GM06990 (cell line): ENCODE data around the gene CELSR2.

Source experiments
- DNase-seq: peaks from one replicate; pipeline ENCODE4 v3.0.0-alpha.2; 2011; ENCODE audit not compliant: insufficient read length; ENCODE audit errors: extremely low read depth
- H3K27me3 ChIP-seq: replicated peaks from 2 replicates; pipeline ENCODE4 v1.6.0; 2011; ENCODE audit warnings: low read length; ENCODE audit not compliant: control insufficient read depth, insufficient read depth
- H3K36me3 ChIP-seq: 2 replicates; pipeline ENCODE4 v1.5.1; 2011; ENCODE audit warnings: low read length; ENCODE audit not compliant: control insufficient read depth, insufficient read depth
- H3K4me3 ChIP-seq: replicated peaks from 2 replicates; pipeline ENCODE4 v1.5.1; 2011; ENCODE audit warnings: low read depth, mild to moderate bottlenecking, control low read depth, low read length
- CTCF ChIP-seq: IDR thresholded peaks from 2 replicates; pipeline ENCODE4 v1.5.1; 2011; ENCODE audit warnings: low read length, control low read depth, mild to moderate bottlenecking, inconsistent platforms; ENCODE audit not compliant: insufficient read depth, poor library complexity, severe bottlenecking

CELSR2 gene

GRCh38 chr1:109309347-109309746 is 60.0 kb downstream of the CELSR2 start:
- TF ChIP-seq CTCF, result no peak
- Histone ChIP-seq H3K4me3 (no peak overlapping the region), H3K36me3 (no peaks in the 10 kb centered on the region), H3K27me3 (peaks cover 2% of the 10 kb centered on the region)
- DNase-seq, result no peak

GRCh38 chr1:109312246-109312645 is 62.9 kb downstream of the CELSR2 start:
- Histone ChIP-seq H3K27me3 (no peaks in the 10 kb centered on the region; the same call in none of the 2 replicates), H3K36me3 (no peaks in the 10 kb centered on the region), H3K4me3 (no peak overlapping the region)
- no peak for DNase-seq
- TF ChIP-seq CTCF, result no peak

- H3K27me3 ChIP-seq, result no peaks in the 10 kb centered on the region; the same call in 1 of the 2 replicates
- H3K4me3 ChIP-seq, result no peak overlapping the region
- H3K36me3 ChIP-seq, result no peaks in the 10 kb centered on the region
- TF ChIP-seq CTCF, result no peak
- DNase-seq, result no peak
Measured at GRCh38 chr1:109312978-109313775, 63.8 kb downstream of the CELSR2 start.

- no peaks in the 10 kb centered on the region for H3K36me3 ChIP-seq
- no peak for TF ChIP-seq CTCF
- no peak for DNase-seq
- H3K27me3 ChIP-seq, result no peaks in the 10 kb centered on the region; the same call in 1 of the 2 replicates
- no peak overlapping the region for H3K4me3 ChIP-seq
Measured at GRCh38 chr1:109314795-109315194, 65.5 kb downstream of the CELSR2 start.

- Histone ChIP-seq H3K36me3 (no peaks in the 10 kb centered on the region), H3K27me3 (no peaks in the 10 kb centered on the region; the same call in 1 of the 2 replicates), H3K4me3 (no peak overlapping the region)
- TF ChIP-seq CTCF, result no peak
- DNase-seq, result no peak
Measured at GRCh38 chr1:109315288-109315687, 65.9 kb downstream of the CELSR2 start.
